ENCODE data around the gene NOP9. TPM values are rescaled to one million over a fixed set of nuclear protein-coding genes. Genes with fewer than 3 reads are reported as not detected.
"Not testable (repeated sequence)": the region's sequence is repeated elsewhere in the genome, so short reads cannot be mapped to it uniquely, and the experiment has no call there.

NOP9 gene
- total and polyA plus RNA-seq, 2 donors = 7.9 to 14.9 TPM

DNA sequence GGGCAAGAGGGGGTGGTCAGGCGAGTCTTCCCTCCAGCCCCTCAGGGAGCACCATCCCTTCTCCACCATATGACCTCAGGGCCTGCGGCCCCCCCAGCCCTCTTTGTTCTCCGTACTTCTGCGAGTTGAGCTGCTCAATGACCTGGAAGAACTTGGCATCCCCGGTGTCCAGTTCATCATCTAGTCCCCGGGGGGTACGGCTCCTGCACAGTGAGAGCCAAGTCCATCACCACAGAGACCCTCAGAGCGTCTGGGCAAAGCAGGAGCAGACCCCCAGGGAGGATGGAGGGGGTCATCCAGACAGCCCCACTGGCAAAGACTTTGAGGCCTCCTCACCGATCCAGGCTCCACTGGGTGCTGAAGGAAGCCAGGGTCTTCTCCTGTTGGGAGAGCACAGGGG lies 26.3 kb downstream of the NOP9 start:
- WGBS = 93% methylated on average over 9 of the region's 9 CpGs
- H3K27ac ChIP-seq (ENCODE audit: low read depth in 1 of 2, low read length in 1 of 2) = no peak overlapping the region
- peaks cover 7 to 20% of the 10 kb centered on the region in 2 donors for H3K27me3 ChIP-seq (ENCODE audit: control insufficient read depth in 2 of 2, insufficient read depth in 1 of 2, low read length in 1 of 2)
- peaks cover 0 to 11% of the 10 kb centered on the region in 2 donors for H3K4me1 ChIP-seq (ENCODE audit: control insufficient read depth in 2 of 2, insufficient read depth in 2 of 2, low read length in 2 of 2)
- DNase-seq (ENCODE audit: low read depth in 6 of 9, low spot score in 9 of 9) = no peak
- no peaks in the 10 kb centered on the region for H3K9me3 ChIP-seq (ENCODE audit: control insufficient read depth in 2 of 2, insufficient read depth in 1 of 2, low read length in 1 of 2)
- H3K36me3 ChIP-seq (ENCODE audit: control insufficient read depth in 2 of 2, insufficient read depth in 2 of 2, low read length in 1 of 2) = no peaks in the 10 kb centered on the region
- no peak overlapping the region for H3K4me3 ChIP-seq (ENCODE audit: low read length in 2 of 2)

DNA sequence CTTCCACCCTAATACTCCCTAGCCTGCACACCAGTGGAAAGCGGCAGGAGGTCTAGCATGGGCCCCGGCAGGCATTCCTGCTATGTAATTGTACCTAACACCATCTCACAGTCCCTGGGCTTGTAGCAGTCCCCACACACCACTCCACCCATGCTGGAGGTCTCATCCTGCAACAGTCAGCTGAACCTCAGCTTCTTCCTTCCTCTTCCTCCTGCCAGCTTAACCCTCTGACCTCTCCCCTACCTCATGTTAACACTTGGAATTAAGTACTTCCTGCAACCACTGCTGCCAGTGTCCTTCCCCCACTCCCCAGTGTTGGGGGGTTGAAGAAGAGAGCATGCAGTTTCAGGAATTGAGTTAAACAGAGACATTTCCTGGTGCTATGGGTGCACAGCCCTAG lies 27.7 kb downstream of the NOP9 start:
- Histone ChIP-seq H3K9me3 (ENCODE audit: control insufficient read depth in 2 of 2, insufficient read depth in 1 of 2, low read length in 1 of 2) (no peaks in the 10 kb centered on the region), H3K4me1 (ENCODE audit: control insufficient read depth in 2 of 2, insufficient read depth in 2 of 2, low read length in 2 of 2) (peaks cover 3 to 18% of the 10 kb centered on the region in 2 donors), H3K36me3 (ENCODE audit: control insufficient read depth in 2 of 2, insufficient read depth in 2 of 2, low read length in 1 of 2) (no peaks in the 10 kb centered on the region), H3K27me3 (ENCODE audit: control insufficient read depth in 2 of 2, insufficient read depth in 1 of 2, low read length in 1 of 2) (peaks cover 18 to 33% of the 10 kb centered on the region in 2 donors), H3K27ac (ENCODE audit: low read depth in 1 of 2, low read length in 1 of 2) (no peak overlapping the region), H3K4me3 (ENCODE audit: low read length in 2 of 2) (no peak overlapping the region)
- DNase-seq (ENCODE audit: low read depth in 6 of 9, low spot score in 9 of 9) = peak in 1 of 9 donors; percentile 40
- 88% methylated on average over 2 of the region's 2 CpGs for WGBS

DNA sequence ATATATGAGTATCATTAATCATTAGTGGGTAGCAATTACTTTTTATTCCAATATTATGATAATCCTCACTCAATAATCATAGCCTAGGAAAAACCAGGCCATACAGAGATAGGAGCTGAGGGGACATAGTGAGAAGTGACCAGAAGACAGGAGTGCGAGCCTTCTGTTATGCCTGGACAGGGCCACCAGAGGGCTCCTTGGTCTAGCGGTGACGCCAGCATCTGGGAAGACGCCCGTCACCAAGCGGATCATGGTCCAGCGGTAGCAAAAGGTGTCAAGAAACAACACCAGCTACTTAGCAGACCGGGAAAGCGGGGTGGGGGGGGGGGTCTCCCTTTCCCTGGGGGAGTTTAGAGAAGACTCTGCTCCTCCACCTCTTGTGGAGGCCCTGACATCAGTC lies 28.3 kb downstream of the NOP9 start:
- peaks cover 3 to 24% of the 10 kb centered on the region in 2 donors for H3K4me1 ChIP-seq (ENCODE audit: control insufficient read depth in 2 of 2, insufficient read depth in 2 of 2, low read length in 2 of 2)
- DNase-seq (ENCODE audit: low read depth in 6 of 9, low spot score in 9 of 9); H3K27ac ChIP-seq (ENCODE audit: low read depth in 1 of 2, low read length in 1 of 2); H3K36me3 ChIP-seq (ENCODE audit: control insufficient read depth in 2 of 2, insufficient read depth in 2 of 2, low read length in 1 of 2); H3K4me3 ChIP-seq (ENCODE audit: low read length in 2 of 2); H3K9me3 ChIP-seq (ENCODE audit: control insufficient read depth in 2 of 2, insufficient read depth in 1 of 2, low read length in 1 of 2): not testable (repeated sequence)
- WGBS = 46% methylated on average over 9 of the region's 9 CpGs
- H3K27me3 ChIP-seq (ENCODE audit: control insufficient read depth in 2 of 2, insufficient read depth in 1 of 2, low read length in 1 of 2) = peaks cover 24 to 36% of the 10 kb centered on the region in 2 donors

DNA sequence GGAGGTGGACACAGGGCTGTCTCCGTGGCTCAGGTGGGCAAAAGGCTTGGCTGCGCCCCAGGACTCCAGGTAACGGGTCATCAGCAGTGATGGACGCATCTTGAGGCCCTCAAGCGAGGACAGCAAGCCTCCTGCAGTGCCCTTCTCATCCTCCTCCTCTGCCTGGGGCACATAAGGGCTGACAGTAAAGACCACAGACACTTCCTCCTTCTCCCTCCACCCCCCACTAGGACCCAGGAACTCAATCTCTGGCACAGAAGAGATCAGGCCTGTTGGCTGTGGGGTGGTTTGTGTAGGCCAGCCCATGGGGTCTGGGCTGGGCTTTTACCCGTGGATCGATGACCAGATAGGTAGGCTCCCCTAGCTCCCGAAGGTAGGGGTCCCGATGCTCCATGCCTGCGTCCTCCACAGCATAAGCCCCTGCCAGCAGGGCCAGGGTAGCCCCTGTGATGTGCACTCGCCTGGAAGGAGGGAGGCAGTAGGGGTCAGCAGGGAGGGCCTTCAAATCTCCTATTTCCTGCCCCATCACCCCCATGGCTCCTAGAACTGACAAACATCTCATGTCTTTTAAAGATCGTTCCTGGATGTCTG lies 29.5 kb downstream of the NOP9 start:
- Histone ChIP-seq H3K27ac (ENCODE audit: low read depth in 1 of 2, low read length in 1 of 2) (no peak overlapping the region), H3K9me3 (ENCODE audit: control insufficient read depth in 2 of 2, insufficient read depth in 1 of 2, low read length in 1 of 2) (peaks cover 0 to under 1% of the 10 kb centered on the region in 2 donors), H3K27me3 (ENCODE audit: control insufficient read depth in 2 of 2, insufficient read depth in 1 of 2, low read length in 1 of 2) (peaks cover 35 to 49% of the 10 kb centered on the region in 2 donors), H3K36me3 (ENCODE audit: control insufficient read depth in 2 of 2, insufficient read depth in 2 of 2, low read length in 1 of 2) (no peaks in the 10 kb centered on the region), H3K4me3 (ENCODE audit: low read length in 2 of 2) (no peak overlapping the region), H3K4me1 (ENCODE audit: control insufficient read depth in 2 of 2, insufficient read depth in 2 of 2, low read length in 2 of 2) (peaks cover 5 to 35% of the 10 kb centered on the region in 2 donors)
- no peak for DNase-seq (ENCODE audit: low read depth in 6 of 9, low spot score in 9 of 9)
- WGBS = 97% methylated on average over 12 of the region's 12 CpGs

DNA sequence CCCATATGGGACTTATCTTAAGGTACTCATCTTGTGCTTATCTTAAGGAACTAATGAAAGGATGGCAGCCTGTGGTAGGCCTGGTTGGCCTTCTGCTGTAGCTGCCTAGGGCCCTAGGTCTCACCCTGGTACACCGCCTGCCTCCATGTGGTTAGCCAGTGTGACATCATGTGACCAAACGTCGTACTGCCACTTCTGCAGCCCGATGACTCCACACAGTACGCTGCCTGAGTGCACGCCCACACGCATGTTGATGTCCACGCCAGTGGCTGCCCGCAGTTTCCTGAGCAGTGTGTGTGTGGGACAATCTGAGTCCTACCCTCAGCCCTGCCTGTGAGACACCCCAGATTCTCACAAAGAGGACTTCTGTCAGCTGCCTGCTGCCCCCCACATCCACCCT lies 30.1 kb downstream of the NOP9 start:
- H3K27ac ChIP-seq (ENCODE audit: low read depth in 1 of 2, low read length in 1 of 2) = no peak overlapping the region
- DNase-seq (ENCODE audit: low read depth in 6 of 9, low spot score in 9 of 9) = no peak
- 61% methylated on average over 9 of the region's 9 CpGs for WGBS
- H3K4me1 ChIP-seq (ENCODE audit: control insufficient read depth in 2 of 2, insufficient read depth in 2 of 2, low read length in 2 of 2) = peaks cover 11 to 41% of the 10 kb centered on the region in 2 donors
- no peak overlapping the region for H3K4me3 ChIP-seq (ENCODE audit: low read length in 2 of 2)
- peaks cover 41 to 54% of the 10 kb centered on the region in 2 donors for H3K27me3 ChIP-seq (ENCODE audit: control insufficient read depth in 2 of 2, insufficient read depth in 1 of 2, low read length in 1 of 2)
- H3K36me3 ChIP-seq (ENCODE audit: control insufficient read depth in 2 of 2, insufficient read depth in 2 of 2, low read length in 1 of 2) = no peaks in the 10 kb centered on the region
- peaks cover 0 to 5% of the 10 kb centered on the region in 2 donors for H3K9me3 ChIP-seq (ENCODE audit: control insufficient read depth in 2 of 2, insufficient read depth in 1 of 2, low read length in 1 of 2)

DNA sequence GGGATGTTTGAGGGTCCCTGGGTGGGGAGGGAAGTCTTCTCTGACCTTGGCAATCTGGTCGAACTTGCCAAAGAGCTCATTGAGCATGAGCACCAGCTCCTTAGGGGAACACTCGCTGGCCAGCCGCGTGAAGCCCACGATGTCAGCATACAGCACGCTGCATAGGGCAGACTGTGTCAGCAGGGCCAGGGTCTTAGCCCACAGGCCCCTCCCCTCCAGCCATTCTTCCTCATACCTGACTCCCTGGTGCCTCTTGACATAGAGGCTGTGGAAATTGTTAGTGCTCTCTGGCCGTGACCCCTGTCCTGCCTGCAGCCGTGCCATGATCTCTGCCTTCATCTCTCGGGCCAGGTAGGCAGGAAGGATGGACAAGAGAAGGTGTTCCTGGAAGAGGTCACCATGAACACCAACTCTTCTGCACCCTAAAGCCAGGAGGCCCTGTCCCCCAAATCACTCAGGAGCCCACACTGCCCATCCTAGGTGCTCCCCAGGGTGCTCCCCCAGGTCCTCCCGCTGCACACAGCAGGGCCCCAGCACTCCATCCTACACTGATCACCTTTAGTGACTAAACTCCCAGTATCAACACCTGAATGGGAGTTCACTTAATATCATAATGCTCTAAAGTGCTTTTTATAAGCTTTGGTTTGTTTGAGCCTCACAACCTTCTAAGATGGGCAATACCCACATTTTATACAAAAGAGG lies 31.5 kb downstream of the NOP9 start:
- H3K36me3 ChIP-seq (ENCODE audit: control insufficient read depth in 2 of 2, insufficient read depth in 2 of 2, low read length in 1 of 2) = peaks cover 0 to 5% of the 10 kb centered on the region in 2 donors
- H3K9me3 ChIP-seq (ENCODE audit: control insufficient read depth in 2 of 2, insufficient read depth in 1 of 2, low read length in 1 of 2) = peaks cover 0 to 8% of the 10 kb centered on the region in 2 donors
- H3K27me3 ChIP-seq (ENCODE audit: control insufficient read depth in 2 of 2, insufficient read depth in 1 of 2, low read length in 1 of 2) = peaks cover 55 to 68% of the 10 kb centered on the region in 2 donors
- DNase-seq (ENCODE audit: low read depth in 6 of 9, low spot score in 9 of 9) = no peak
- no peak overlapping the region for H3K4me3 ChIP-seq (ENCODE audit: low read length in 2 of 2)
- 97% methylated on average over 10 of the region's 10 CpGs for WGBS
- peaks cover 11 to 47% of the 10 kb centered on the region in 2 donors for H3K4me1 ChIP-seq (ENCODE audit: control insufficient read depth in 2 of 2, insufficient read depth in 2 of 2, low read length in 2 of 2)
- no peak overlapping the region for H3K27ac ChIP-seq (ENCODE audit: low read depth in 1 of 2, low read length in 1 of 2)

DNA sequence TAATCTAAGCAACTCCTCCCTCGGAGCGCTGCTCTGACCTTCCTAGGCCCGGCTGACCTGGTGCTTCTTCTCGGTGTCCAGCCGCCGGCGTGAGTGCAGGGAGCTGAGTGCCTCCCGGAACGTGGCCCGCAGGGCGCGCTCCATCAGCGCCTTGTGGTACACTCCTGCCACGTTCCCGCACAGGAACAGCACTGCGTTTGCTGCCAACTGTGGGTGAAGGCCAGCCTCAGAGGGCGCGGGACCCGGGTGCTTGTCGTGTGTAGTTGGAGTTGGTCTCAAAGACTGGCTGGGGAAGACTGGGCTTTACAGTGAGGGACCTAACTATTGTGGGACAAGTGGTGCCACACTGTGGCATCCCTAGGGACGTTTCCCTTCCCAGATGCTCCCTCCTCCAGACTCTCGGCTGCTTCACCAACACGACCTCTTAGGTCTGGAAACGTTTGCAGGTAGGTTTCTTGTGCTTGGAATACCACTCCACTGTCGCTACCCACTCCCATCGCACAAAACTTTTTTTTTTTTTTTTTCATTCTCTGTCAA lies 32.1 kb downstream of the NOP9 start:
- Histone ChIP-seq H3K36me3 (ENCODE audit: control insufficient read depth in 2 of 2, insufficient read depth in 2 of 2, low read length in 1 of 2) (peaks cover 0 to 8% of the 10 kb centered on the region in 2 donors), H3K27me3 (ENCODE audit: control insufficient read depth in 2 of 2, insufficient read depth in 1 of 2, low read length in 1 of 2) (peaks cover 61 to 75% of the 10 kb centered on the region in 2 donors), H3K27ac (ENCODE audit: low read depth in 1 of 2, low read length in 1 of 2) (no peak overlapping the region), H3K4me3 (ENCODE audit: low read length in 2 of 2) (no peak overlapping the region), H3K9me3 (ENCODE audit: control insufficient read depth in 2 of 2, insufficient read depth in 1 of 2, low read length in 1 of 2) (peaks cover 0 to 8% of the 10 kb centered on the region in 2 donors), H3K4me1 (ENCODE audit: control insufficient read depth in 2 of 2, insufficient read depth in 2 of 2, low read length in 2 of 2) (peaks cover 11 to 47% of the 10 kb centered on the region in 2 donors)
- 61% methylated on average over 26 of the region's 26 CpGs for WGBS
- no peak for DNase-seq (ENCODE audit: low read depth in 6 of 9, low spot score in 9 of 9)

DNA sequence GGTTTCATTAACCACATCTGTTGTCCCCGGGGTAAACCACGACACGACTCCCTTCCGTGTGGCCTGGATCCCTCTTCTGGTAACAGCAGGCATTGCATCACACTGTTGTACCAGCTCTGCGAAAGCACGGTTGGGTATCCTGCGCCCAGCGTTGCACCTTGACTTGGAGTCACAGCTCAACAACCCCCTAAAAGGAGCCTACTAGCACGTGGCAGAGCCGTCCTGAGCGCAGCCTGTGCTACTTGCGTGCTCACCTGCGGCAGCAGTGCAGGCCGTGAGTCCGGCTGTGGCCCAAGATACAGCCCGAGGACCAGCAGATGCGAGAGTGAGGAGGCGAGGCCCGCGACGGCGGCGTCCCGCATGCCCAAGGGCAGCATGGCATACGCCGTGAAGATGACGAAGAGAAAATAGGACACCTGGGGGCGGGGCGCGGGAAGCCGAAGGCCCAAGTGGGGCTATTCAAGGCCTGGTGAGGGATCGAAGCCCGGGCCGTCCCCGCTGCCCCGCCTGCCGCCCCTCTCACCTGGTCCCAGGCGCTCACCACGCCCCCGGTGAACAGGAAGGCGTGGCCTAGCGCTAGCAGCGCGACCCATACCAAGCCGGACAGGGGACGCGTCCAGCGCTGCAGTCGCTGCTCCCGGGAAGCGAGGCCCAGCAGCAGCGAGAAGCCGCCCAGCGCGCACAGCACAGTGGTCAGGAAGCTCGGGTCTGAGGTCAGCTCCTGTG lies 32.8 kb downstream of the NOP9 start:
- WGBS = 10% methylated on average over 56 of the region's 56 CpGs
- Histone ChIP-seq H3K27me3 (ENCODE audit: control insufficient read depth in 2 of 2, insufficient read depth in 1 of 2, low read length in 1 of 2) (peaks cover 61 to 81% of the 10 kb centered on the region in 2 donors), H3K4me3 (ENCODE audit: low read length in 2 of 2) (peak overlapping the region in 1 of 2 donors; percentile 31), H3K4me1 (ENCODE audit: control insufficient read depth in 2 of 2, insufficient read depth in 2 of 2, low read length in 2 of 2) (peaks cover 11 to 42% of the 10 kb centered on the region in 2 donors), H3K36me3 (ENCODE audit: control insufficient read depth in 2 of 2, insufficient read depth in 2 of 2, low read length in 1 of 2) (peaks cover 0 to 12% of the 10 kb centered on the region in 2 donors), H3K9me3 (ENCODE audit: control insufficient read depth in 2 of 2, insufficient read depth in 1 of 2, low read length in 1 of 2) (peaks cover 0 to 8% of the 10 kb centered on the region in 2 donors), H3K27ac (ENCODE audit: low read depth in 1 of 2, low read length in 1 of 2) (no peak overlapping the region)
- DNase-seq (ENCODE audit: low read depth in 6 of 9, low spot score in 9 of 9) = peak; percentile 60 to 92 (median 78)
